Esophagus squamous epithelium (tissue), 4 donors: Measurements from ENCODE around the gene ASF1A.

Experiments used
- CTCF ChIP-seq, 6 experiments: fragments of 450-650 bp in 4 of 6; fragments of 200-600 bp in 2 of 6; sonication (generic) in 2 of 6; IDR thresholded peaks; one replicate each; pipeline ENCODE4 v1.5.1; 2016 to 2019; ENCODE audit warnings: antibody characterized with exemption in 6 of 6, mild to moderate bottlenecking in 4 of 6, moderate library complexity in 4 of 6
- POLR2A ChIP-seq, 4 donors: fragments of 450-650 bp; IDR thresholded peaks; one replicate each; pipeline ENCODE4 v1.6.1; 2017; ENCODE audit warnings: antibody characterized with exemption in 4 of 4, mild to moderate bottlenecking in 4 of 4, moderate library complexity in 3 of 4

- TF ChIP-seq CTCF (IDR thresholded peaks at IDR 0.05) (peak in 3 of 6 experiments; percentile 2 to 33 (median 18)), POLR2A (IDR thresholded peaks at IDR 0.05) (peak in 1 of 4 donors; percentile 51)
Measured at GRCh38 chr6:118894425-118895260, 691 bp downstream of the ASF1A start.
